ENCODE results near the gene SLC4A2.

DNA sequence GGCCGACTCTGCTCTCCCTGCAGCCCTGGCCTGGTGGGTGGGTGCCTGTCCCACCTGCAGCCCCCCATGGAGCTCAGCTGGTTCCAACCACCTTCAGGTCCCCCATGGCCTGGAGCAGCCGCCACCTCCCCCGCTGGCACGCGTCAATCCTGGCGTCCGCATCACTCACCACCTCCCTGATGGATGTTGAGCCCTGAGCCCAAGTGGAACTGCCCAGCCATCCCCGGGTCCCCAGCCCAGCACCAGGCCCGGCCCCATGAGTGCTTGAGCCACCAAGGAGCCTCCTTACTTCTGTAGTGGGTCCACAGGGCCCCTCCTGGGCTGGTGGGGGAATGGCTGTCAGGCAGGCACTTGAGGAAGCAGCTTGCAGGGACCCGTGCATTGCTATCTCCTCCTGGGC is 41.5 kb downstream of the SLC4A2 start:
- TF ChIP-seq, protein P1, sequence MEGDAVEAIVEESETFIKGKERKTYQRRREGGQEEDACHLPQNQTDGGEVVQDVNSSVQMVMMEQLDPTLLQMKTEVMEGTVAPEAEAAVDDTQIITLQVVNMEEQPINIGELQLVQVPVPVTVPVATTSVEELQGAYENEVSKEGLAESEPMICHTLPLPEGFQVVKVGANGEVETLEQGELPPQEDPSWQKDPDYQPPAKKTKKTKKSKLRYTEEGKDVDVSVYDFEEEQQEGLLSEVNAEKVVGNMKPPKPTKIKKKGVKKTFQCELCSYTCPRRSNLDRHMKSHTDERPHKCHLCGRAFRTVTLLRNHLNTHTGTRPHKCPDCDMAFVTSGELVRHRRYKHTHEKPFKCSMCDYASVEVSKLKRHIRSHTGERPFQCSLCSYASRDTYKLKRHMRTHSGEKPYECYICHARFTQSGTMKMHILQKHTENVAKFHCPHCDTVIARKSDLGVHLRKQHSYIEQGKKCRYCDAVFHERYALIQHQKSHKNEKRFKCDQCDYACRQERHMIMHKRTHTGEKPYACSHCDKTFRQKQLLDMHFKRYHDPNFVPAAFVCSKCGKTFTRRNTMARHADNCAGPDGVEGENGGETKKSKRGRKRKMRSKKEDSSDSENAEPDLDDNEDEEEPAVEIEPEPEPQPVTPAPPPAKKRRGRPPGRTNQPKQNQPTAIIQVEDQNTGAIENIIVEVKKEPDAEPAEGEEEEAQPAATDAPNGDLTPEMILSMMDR (tag by site-specific recombination; IDR thresholded peaks at IDR 0.05): no peak
- TF ChIP-seq, protein P2, sequence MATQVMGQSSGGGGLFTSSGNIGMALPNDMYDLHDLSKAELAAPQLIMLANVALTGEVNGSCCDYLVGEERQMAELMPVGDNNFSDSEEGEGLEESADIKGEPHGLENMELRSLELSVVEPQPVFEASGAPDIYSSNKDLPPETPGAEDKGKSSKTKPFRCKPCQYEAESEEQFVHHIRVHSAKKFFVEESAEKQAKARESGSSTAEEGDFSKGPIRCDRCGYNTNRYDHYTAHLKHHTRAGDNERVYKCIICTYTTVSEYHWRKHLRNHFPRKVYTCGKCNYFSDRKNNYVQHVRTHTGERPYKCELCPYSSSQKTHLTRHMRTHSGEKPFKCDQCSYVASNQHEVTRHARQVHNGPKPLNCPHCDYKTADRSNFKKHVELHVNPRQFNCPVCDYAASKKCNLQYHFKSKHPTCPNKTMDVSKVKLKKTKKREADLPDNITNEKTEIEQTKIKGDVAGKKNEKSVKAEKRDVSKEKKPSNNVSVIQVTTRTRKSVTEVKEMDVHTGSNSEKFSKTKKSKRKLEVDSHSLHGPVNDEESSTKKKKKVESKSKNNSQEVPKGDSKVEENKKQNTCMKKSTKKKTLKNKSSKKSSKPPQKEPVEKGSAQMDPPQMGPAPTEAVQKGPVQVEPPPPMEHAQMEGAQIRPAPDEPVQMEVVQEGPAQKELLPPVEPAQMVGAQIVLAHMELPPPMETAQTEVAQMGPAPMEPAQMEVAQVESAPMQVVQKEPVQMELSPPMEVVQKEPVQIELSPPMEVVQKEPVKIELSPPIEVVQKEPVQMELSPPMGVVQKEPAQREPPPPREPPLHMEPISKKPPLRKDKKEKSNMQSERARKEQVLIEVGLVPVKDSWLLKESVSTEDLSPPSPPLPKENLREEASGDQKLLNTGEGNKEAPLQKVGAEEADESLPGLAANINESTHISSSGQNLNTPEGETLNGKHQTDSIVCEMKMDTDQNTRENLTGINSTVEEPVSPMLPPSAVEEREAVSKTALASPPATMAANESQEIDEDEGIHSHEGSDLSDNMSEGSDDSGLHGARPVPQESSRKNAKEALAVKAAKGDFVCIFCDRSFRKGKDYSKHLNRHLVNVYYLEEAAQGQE (tag by site-specific recombination; IDR thresholded peaks at IDR 0.05): no peak
- TF ChIP-seq TCF7L2 (IDR thresholded peaks at IDR 0.05; ENCODE audit: borderline replicate concordance, low read depth, low read length): no peak
- TF ChIP-seq, protein P3, sequence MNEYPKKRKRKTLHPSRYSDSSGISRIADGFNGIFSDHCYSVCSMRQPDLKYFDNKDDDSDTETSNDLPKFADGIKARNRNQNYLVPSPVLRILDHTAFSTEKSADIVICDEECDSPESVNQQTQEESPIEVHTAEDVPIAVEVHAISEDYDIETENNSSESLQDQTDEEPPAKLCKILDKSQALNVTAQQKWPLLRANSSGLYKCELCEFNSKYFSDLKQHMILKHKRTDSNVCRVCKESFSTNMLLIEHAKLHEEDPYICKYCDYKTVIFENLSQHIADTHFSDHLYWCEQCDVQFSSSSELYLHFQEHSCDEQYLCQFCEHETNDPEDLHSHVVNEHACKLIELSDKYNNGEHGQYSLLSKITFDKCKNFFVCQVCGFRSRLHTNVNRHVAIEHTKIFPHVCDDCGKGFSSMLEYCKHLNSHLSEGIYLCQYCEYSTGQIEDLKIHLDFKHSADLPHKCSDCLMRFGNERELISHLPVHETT (tag by site-specific recombination; IDR thresholded peaks at IDR 0.05): no peak
- TF ChIP-seq, protein P4, sequence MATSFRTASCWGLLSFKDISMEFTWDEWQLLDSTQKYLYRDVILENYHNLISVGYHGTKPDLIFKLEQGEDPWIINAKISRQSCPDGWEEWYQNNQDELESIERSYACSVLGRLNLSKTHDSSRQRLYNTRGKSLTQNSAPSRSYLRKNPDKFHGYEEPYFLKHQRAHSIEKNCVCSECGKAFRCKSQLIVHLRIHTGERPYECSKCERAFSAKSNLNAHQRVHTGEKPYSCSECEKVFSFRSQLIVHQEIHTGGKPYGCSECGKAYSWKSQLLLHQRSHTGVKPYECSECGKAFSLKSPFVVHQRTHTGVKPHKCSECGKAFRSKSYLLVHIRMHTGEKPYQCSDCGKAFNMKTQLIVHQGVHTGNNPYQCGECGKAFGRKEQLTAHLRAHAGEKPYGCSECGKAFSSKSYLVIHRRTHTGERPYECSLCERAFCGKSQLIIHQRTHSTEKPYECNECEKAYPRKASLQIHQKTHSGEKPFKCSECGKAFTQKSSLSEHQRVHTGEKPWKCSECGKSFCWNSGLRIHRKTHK (tag by site-specific recombination; IDR thresholded peaks at IDR 0.05): no peak
